KOPT-K1 (cell line): ENCODE measurements around the gene KCND2.
"Not testable (repeated sequence)": the region's sequence is repeated elsewhere in the genome, so short reads cannot be mapped to it uniquely, and the experiment has no call there.

Experiments
- H3K27ac ChIP-seq: fragments of 200-600 bp; sonication (generic); 2 replicates; pipeline ENCODE4 v1.5.1; 2016; ENCODE audit warnings: antibody characterized with exemption, mild to moderate bottlenecking, low read depth, low read length; ENCODE audit not compliant: poor library complexity, severe bottlenecking
- H3K36me3 ChIP-seq: fragments of 200-600 bp; sonication (generic); 2 replicates; pipeline ENCODE4 v1.5.1; 2017; ENCODE audit warnings: antibody characterized with exemption, mild to moderate bottlenecking, low read length, moderate library complexity; ENCODE audit not compliant: insufficient read depth
- H3K9me3 ChIP-seq: fragments of 200-600 bp; sonication (generic); 2 replicates; pipeline ENCODE4 v1.5.1; 2017; ENCODE audit warnings: antibody characterized with exemption, low read length, mild to moderate bottlenecking; ENCODE audit not compliant: insufficient read depth, poor library complexity, severe bottlenecking

The KCND2 gene

GRCh38 chr7:120775755-120776154 lies 502.8 kb downstream of the KCND2 start:
- no peaks in the 10 kb centered on the region for H3K36me3 ChIP-seq
- no peak overlapping the region for H3K27ac ChIP-seq
- H3K9me3 ChIP-seq: no peaks in the 10 kb centered on the region

- H3K36me3 ChIP-seq, H3K27ac ChIP-seq, H3K9me3 ChIP-seq: not testable (repeated sequence)
Measured at GRCh38 chr7:120779078-120779477, 506.1 kb downstream of the KCND2 start.

GRCh38 chr7:120780451-120780850 lies 507.5 kb downstream of the KCND2 start:
- not testable (repeated sequence) for H3K36me3 ChIP-seq, H3K27ac ChIP-seq, H3K9me3 ChIP-seq

- no peaks in the 10 kb centered on the region for H3K9me3 ChIP-seq
- H3K27ac ChIP-seq: no peak overlapping the region
- no peaks in the 10 kb centered on the region for H3K36me3 ChIP-seq
Measured at GRCh38 chr7:120780938-120781337, 508.0 kb downstream of the KCND2 start.

- H3K36me3 ChIP-seq, H3K9me3 ChIP-seq, H3K27ac ChIP-seq: not testable (repeated sequence)
Measured at GRCh38 chr7:120781924-120782323, 508.9 kb downstream of the KCND2 start.

- H3K27ac ChIP-seq: no peak overlapping the region
- no peaks in the 10 kb centered on the region for H3K9me3 ChIP-seq
- no peaks in the 10 kb centered on the region for H3K36me3 ChIP-seq
Measured at GRCh38 chr7:120783273-120783672, 510.3 kb downstream of the KCND2 start.

- H3K36me3 ChIP-seq: no peaks in the 10 kb centered on the region
- no peak overlapping the region for H3K27ac ChIP-seq
- no peaks in the 10 kb centered on the region for H3K9me3 ChIP-seq
Measured at GRCh38 chr7:120783721-120784120, 510.7 kb downstream of the KCND2 start.

- no peaks in the 10 kb centered on the region for H3K9me3 ChIP-seq
Measured at GRCh38 chr7:120785095-120785494, 512.1 kb downstream of the KCND2 start.

GRCh38 chr7:120792091-120792860 lies 519.3 kb downstream of the KCND2 start:
- no peaks in the 10 kb centered on the region for H3K9me3 ChIP-seq
- H3K36me3 ChIP-seq: no peaks in the 10 kb centered on the region
- H3K27ac ChIP-seq: no peak overlapping the region

More at GRCh38 chr7:120785095-120785494, 512.1 kb downstream of the KCND2 start:
- H3K27ac ChIP-seq: no peak overlapping the region
- no peaks in the 10 kb centered on the region for H3K36me3 ChIP-seq

GRCh38 chr7:120792861-120793130 lies 519.8 kb downstream of the KCND2 start:
- no peaks in the 10 kb centered on the region for H3K9me3 ChIP-seq
- no peak overlapping the region for H3K27ac ChIP-seq
- H3K36me3 ChIP-seq: no peaks in the 10 kb centered on the region

- H3K27ac ChIP-seq: no peak overlapping the region
- H3K36me3 ChIP-seq: no peaks in the 10 kb centered on the region
- no peaks in the 10 kb centered on the region for H3K9me3 ChIP-seq
Measured at GRCh38 chr7:120793213-120793936, 520.4 kb downstream of the KCND2 start.

GRCh38 chr7:120794106-120794729 lies 521.2 kb downstream of the KCND2 start:
- Histone ChIP-seq H3K9me3 (no peaks in the 10 kb centered on the region), H3K27ac (no peak overlapping the region), H3K36me3 (no peaks in the 10 kb centered on the region)

GRCh38 chr7:120797026-120797645 lies 524.2 kb downstream of the KCND2 start:
- Histone ChIP-seq H3K27ac (no peak overlapping the region), H3K36me3 (no peaks in the 10 kb centered on the region), H3K9me3 (no peaks in the 10 kb centered on the region)

GRCh38 chr7:120799147-120799546 lies 526.2 kb downstream of the KCND2 start:
- Histone ChIP-seq H3K36me3 (no peaks in the 10 kb centered on the region), H3K9me3 (no peaks in the 10 kb centered on the region), H3K27ac (no peak overlapping the region)
